ENCODE data around the gene CLEC16A.

GRCh38 chr16:11140098-11140375, 195.7 kb downstream of the CLEC16A start:
- no peak for TF ChIP-seq CTCF (IDR thresholded peaks at IDR 0.05)
- no peak for TF ChIP-seq EZH2phosphoT487 (IDR thresholded peaks at IDR 0.05)
